Activated CD4-positive, alpha-beta T cell treated with anti-CD3 and anti-CD28 coated beads, Interleukin-2, Interleukin-6, amounts not matched to agents 100 ng/mL and 50 ng/mL, durations not matched to agents 16 hours and 8 hours (primary cell): ENCODE results near the gene TENM3.
A peak's percentile ranks its signal among the peaks of the same experiment; 100 is the strongest.

Experiments used
- DNase-seq: peaks from one replicate; pipeline ENCODE4 v3.0.0-alpha.2; 2020

The TENM3 gene

DNA sequence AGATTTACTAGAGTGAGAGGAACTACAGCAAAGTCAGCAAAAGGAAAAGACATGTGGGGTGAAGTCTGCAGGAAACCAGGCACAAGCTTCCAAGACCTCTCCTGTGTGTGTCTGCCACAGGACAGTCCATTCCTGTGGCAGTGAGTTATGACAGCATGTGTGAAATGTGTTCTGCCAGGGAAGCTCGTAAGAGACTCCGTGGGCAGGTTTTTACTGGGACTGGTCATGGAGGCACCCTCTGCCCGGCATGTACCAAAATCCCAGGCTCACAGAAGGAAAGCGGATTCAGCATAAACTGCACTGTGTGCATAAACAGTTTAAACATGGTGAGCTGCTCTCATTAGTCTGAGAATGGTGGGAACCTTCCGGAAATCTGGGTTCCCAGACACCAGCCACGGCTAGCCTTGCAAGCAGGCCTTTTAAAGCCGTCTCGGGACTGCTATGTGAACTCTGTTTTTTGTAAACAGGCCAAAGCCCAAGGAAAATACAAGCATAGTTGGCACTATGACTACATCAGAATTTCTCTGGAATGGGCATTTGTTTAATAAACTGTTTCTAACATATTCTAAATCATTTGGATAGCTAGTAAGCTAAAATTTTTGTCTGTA, 288.5 kb downstream of the TENM3 start:
- DNase-seq, result no peak

DNA sequence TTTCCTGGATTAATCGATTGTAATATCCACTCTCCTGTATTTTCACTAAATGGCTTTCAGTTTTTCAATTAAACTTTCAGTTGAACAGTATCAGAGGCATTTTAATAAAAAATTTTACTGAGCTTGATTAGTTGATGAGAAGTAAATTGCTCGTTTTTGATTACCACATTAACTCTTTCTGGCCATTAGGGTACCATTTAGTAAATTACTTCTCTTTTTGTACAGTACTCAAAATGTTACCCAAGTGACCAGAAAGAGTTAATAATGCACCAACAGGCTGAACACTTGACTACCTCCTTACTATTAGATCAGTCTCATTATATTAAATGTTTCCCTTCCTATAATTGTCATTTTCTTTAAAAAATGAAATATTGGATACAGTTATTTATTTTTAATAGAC, 289.2 kb downstream of the TENM3 start:
- DNase-seq, result no peak

DNA sequence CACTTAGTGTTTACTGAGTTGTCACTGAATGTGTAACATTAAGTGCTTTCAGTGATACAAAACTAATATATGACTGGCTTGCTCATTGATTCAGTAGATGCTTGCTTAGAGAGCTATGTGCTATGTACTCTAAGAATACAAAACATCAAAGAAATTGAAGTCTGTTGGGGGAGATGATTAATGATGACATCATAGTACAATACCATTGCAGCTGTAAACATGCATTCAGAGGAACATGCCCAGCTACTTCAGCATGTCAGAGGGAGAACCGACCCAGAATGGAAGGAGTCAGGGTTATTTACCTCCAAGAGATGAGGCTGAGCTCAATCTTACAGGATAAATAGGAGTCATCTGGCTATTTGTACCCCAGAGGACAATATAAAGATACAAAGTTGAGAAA, 290.8 kb downstream of the TENM3 start:
- DNase-seq, result no peak

DNA sequence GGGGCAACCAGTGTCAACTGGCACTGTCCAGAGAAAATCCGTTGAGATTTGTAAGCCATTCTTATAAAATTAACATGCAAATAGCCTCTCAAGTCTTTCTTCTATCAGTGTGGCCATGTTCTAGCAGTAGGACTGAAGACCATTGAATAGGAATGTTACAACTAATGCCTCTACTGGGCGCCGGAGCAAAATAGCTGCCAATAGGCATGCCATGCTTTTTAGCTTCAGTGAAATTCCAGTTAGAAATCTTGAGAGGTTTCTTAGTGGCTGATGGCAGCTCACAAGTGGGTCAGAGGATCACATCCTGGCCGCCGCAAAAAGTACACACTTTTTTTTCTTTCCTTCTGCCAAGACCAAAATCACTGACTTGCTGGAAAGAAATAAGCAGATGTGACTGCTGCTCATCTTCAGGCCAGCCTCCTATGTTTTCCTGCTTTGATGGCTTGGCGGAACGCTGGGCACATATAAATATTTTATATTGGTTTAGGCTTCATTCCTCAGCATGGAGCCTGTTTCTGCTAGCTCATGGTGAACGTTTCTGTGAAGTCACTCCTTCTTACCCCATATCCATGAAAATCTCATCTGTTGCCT, 293.1 kb downstream of the TENM3 start:
- no peak for DNase-seq

DNA sequence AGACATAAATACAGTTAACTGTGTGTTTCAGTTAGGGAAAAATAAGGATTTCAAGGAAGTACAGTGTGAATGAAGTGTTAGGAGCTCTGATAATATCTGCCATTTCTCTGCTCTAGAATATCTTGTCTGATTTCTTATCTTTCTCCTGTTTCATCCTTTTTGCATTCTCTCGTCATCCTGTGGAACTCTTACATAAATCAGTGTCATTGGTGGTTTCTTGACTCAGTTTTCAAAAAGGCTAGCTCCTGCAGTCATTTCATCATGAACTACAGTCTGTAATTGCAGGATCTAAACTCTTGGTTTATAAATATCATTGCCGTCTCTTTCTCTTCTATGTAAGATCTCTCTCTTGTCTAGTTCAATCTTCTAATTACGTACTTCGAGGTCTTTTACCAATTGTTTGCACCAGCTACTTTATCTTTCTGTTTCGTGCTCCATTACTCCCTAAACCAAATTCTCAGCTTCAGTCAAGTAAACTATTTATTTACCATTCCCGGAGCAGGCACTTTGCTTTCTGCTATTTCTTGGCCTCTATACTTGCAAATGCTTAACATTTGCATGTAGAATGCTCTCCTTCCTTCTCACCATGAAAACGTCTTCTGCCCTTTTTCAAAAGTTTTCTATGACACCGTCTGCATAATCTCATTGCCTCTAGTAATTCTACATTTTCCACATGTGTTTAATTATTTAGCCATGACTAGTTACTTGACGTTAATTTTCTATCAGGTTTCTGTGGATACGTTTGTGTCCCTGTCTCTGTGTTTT, 294.0 kb downstream of the TENM3 start:
- no peak for DNase-seq

DNA sequence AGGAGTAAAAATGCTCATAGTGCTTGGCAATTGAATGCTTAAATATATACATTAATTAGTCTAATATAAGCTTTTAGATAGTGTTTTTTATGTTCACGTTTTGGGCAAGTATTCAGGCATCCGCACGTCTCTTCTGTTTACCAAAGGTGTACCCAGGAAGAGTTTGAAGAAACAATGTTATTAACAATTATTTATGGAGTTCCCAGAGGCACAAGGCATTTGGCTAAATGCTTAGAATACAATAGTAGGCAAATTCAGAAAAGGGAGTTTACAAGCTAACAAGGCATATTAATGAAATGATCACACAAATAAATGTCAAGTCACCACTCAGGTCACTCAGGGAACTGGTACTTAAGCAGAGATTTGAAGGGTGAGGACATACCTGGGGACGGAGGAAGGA, 294.8 kb downstream of the TENM3 start:
- no peak for DNase-seq

DNA sequence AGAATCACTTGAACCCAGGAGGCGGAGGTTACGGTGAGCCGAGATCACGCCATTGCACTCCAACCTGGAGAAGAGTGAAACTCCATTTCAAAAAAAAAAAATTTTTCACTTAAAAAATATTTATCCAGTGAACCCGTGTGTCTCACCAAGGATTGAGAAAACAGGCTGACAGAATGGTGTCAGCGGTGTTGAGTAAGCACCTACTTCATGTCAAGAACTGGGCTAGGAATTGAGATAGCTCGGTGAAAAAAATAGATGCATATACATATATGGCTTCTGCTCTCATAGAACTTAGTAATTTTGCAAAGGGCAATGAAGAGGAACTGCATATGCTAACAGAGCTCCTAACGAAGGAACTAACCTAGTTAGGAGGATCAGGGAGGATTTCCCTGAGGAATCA, 297.3 kb downstream of the TENM3 start:
- DNase-seq, result no peak

DNA sequence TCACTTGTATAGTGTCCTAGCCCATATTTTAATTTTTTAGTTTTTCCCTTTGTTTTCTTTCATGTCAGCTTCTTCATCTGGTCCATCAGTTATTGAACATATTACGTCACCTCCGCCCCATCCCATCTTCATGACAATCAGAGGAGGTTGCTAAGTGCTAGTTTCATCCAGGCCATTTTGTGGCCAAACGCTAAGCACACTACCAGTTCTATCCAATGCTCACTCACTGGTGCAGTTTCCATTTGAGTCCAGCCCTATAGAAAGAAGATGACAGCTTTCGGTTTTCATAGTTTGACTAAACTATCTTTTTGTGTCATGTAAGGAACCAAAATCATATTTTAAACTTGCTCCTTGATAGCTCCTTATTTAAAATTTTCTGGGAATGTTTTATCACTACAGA, 304.2 kb downstream of the TENM3 start:
- peak; percentile 72 for DNase-seq

DNA sequence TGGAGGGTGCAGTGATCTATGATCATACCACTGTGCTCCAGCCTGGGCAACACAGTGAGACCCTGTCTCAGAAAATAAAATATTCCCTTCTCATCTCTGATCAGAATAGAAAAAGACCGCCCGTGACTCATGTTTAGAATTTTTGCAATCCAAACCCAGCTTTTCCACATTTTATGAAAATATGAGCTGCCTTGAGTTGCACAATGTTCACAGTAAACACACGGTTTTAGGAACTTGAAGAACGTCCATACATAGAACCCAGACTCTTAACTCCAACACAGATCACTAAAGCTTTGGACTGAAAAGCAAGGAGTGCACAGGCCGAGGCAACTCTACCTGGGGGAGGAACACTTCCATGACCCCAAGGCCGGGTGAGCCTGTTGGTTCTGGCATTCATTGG, 305.0 kb downstream of the TENM3 start:
- DNase-seq, result no peak

DNA sequence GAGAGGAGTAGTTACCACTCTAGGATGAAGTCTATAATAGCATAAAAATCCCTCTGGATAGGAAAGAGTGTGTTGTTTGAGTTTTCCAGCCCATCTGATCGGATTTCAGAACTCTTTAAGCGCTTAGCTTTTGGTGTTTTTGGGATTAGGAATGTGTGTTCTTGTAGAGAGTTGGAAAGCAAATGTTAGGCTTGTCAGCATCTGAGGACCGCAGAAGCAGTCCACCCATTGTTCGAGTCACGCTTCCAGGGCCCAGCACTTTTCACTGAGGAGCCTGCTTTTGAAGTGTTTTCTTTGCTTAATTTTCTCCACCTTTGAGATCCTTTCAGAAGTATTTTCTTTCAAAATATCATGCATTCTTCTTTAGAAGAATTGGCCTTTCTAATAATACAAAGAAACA, 306.2 kb downstream of the TENM3 start:
- no peak for DNase-seq

DNA sequence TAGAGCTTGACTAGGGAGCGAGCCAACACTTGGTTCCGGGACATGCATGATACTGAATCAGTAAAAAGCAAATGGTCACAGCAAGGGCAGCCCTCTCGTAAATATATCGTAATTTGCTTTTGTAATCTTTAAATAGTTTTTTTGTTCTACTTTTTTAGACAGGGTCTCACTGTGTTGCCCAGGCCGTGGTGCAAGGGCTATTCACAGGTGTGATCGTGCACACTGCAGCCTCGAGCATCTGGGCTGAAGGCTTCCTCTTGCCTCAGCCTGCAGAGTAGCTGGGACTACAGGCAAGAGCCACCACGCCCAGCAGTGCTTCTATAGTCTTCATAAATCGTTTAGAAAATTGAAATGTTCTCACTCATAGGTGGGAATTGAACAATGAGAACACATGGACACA, 309.7 kb downstream of the TENM3 start:
- DNase-seq, result no peak

DNA sequence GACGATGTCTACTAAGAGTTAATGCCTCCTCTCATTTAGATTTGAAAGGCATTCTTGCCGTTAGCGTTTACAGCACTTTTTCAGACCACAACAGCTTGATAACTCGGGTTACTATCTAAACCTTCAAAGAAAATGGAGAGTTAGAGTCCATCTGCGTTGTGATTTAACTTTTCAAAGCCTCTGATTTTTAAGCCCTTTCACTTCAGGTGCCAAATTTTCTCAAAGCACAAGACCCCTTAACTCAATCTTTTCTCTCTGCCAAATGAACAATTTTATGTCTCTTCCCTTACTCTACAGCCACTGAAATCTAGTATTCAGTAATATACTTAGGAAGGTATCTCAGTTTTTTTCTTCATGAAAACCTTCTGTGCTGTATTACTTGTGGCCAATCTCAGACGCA, 310.5 kb downstream of the TENM3 start:
- no peak for DNase-seq

DNA sequence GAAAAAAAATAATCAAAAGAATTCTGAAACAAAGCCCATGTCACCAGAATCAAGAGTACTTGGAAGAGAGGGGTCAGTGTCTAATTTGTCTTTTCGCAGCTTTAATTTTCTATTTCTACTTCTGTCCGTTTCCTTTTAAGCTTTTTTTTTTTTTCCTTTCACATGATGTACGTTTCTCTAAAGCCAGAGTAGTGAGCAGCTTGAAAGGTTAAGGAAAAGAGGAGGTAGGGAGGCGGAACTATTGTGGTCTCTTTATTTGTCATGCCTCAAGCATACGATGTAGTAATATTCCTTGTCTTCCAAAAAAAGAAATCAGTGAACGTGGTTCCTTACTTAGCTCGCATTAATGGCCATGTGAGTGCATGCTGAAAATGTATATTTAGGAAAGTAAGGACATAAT, 311.5 kb downstream of the TENM3 start:
- DNase-seq, result no peak

DNA sequence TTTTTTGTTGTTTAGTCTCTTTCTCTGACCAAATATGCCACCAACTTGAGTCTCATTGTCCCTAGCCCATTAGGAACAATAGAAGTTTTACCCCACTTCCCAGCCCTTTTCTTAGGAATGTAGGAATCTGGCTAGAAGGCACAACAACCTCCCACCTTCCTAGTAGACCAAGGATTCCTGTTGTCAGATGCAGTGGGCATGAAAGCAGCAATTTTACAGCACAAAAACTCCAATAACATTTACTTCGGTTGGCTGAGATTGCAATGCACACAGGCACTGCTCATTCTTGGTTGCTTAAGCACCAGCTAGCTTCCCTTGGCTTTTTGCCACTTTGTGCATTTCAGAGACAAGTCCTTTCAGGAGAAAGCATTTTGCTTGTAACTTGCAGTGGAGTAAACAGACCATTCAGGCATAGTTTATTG, 312.8 kb downstream of the TENM3 start:
- no peak for DNase-seq

DNA sequence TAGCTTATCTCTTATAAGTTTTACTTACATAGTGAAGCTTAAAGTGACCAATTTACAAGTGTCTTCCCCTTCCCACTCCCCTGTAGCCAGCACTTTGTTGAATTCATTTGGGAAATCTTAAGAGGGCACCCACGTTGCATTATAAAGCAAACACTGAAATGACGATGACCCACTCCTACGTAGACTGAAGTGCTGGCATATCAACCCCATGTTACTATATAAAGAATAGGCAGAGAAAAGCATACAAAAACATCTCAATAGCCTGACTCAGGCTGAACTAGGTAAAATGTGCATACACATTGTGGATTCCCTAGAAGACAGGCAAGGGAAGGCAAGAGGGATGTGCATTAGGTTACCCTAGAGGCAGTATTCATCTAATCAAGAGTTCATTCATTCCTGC, 313.4 kb downstream of the TENM3 start:
- DNase-seq, result no peak

DNA sequence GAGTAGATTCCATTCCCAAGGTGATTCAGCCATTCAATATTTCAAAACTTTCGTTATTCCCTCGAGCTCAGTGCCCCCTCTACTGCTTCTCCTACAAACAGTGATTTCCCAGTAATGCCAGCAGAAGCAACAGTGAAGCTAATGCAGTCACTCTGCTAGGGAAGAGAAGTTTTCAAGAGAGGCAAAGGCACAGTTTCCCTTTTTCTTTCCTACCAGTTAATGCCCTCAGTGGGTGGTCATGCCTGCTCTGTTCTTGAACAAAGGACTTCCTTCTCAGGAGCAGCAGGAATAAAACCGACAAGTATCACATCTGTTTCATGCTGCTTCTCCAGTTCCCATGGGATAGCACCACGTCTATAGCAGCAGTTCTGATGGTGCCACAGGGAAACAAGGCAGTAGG, 317.2 kb downstream of the TENM3 start:
- no peak for DNase-seq

DNA sequence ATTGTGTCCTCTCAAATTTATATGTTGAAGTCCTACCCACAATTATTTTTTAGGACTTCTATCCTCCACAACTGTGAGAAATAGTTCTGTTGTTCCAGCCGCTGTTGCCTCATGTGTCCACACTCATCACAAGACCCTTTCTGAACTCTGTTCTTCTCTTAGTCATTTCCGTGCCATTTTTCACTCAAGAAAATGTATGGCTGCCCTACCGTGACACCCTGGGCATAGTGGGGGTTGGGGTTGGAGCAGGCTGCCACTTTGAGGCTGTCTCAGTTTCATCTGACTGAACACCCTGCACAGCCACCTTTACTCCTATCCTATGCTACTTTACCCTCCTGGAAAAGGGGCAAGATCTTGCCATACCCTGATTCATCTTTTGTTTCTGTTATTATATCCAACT, 319.1 kb downstream of the TENM3 start:
- no peak for DNase-seq

DNA sequence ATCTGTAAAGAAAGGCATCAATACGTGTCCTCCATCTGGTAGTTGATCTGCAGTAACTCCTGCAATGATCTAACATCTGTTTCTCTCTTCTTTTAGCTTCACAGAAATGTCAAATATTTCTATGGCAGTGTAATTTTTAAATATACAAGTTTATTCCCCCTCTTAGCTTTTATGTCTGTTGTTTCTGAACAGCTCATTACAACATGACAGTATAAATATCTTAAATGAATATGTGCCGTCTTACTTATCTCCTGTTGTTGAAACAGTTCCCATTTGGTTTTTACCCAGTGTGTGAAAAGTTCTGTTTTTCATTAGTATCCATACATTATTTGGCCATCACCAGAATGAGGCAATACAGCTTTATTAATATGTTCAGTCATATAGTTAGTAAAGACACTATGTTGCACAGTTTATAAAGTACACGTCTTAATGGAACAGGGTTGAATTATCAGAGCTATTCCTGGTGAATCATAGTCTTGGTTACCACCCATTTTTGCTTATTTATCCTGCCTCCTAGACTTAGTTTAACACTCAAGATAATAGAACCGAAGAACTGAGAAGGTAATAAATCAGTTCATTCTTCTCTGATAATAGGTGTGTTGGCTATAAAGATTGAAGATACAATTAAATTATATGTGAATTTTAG, 321.6 kb downstream of the TENM3 start:
- no peak for DNase-seq

DNA sequence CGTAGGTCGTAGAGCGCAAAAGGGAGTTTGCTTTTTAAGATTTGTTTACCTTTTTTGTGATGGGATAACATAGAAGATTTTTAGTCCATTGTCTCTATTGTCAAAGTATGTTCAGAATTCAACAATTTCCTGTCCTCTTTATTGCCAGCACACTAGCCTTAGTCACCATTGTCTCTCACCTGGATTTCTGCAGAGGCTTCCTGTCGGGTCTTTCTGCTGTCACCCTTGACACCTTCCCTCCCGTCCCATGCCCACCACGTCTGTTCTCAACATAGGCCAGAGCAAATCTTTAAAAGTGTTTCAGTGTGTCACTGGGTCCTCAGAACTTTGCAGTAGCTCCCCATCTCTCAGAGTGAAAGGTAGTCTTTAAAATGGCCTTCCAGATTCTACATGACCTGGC, 323.9 kb downstream of the TENM3 start:
- DNase-seq, result no peak

DNA sequence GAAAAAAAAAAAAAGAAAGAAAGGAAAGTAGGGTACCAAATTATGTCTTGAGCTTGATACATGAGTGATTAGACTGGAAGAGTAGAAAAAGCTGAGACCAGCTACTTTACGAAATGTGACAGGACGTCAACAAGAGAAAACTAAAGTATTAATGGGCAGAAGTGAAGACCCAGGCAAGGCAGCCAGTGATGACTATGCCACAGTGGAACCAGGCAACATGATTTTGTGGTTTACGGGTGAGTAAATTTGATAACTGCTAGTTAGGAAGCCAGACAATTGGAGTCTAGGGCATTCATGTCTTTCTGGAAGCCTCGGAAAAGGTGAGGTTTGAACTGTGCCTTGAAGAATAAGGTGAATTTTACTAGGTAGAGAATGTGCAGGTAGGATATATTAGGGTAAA, 326.4 kb downstream of the TENM3 start:
- DNase-seq, result no peak

DNA sequence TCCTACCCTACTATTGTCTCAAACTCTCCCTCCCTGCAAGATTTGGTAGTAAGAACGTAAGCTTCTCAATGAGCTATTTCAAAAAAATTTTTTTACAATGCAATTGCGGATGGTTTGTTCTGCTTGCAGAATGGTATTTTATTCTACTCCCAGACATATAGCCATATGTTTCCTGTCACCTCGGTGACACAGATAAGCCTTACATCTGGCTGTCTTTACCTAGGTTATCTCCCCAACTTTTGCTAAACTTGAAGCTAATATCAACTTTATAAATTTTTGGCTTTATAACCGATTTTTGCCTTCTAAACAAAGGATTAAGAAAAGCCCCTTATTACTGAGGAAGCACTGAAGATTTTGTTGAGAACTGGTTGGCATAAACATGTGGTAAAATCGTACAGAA, 331.5 kb downstream of the TENM3 start:
- DNase-seq, result no peak

DNA sequence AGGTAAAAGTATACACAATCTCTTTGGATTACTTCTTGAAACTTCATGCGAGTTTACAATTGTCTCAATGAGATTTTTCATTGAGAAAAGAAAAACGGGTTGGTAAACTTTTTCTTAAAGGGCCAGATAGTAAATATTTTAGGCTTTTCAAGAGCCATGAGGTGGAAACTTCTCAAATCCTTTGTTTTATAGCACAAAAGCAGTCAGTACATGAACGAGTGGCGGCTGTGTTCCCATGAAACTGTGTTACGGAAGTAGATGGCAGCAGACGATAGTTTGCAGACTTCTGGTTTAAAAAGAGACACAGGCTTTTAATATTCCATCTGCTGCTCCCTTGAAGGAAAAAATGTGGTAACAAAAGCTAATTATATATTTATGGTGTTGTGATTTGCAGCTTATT, 332.0 kb downstream of the TENM3 start:
- no peak for DNase-seq

DNA sequence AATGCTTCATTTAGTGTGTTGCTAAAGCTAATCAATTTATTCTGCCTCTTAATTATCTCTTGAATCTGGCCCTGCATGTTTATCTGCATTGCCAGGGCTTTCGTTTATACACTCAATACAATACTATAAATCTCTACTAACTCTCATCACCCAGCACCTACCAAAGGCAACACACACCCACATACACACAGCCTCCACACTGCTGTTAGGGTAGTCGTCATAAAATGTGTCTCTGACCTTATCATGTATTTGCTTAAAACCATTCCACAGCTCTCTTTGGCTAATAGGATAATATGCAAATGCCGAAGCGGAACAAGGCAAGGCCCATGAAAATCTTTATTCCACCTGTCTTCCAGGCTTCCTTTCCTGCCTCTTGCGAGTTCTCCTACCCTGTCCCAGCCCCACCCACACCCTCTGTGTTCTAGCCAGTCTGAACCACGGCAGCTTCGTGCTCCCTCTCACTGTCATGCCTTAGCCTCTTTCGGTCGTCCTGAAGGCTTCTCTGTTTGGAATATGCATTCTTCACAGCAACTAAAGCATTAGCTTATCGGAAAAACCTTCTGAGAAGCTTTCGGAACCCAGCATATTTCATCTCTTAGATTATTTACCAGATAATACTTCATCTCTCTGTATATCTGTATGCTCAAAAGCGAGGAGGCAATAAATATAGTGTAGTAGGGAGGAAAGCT, 333.5 kb downstream of the TENM3 start:
- no peak for DNase-seq

DNA sequence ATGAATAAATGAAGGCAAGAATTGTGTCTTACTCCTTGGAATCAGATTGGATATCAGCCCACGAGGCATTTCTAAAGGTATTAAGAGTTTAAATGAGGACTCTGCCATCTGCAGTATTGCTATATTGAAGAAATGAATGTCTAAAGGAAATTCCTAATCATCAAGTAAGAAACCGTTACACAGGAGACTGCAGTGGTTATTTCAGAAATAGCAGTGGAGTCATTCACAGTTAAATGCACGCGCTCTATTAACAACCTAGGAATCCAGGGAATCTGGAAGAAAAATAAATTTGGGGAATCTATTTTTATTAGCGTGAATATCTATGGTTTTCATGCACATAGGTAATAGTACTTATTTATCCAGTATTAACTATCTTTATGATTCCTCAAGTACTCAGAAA, 334.2 kb downstream of the TENM3 start:
- no peak for DNase-seq
